Frontal cortex (tissue), 4 donors: Measurements from ENCODE around the gene NEDD4. TPM values are rescaled to one million over a fixed set of nuclear protein-coding genes. Genes with fewer than 3 reads are reported as not detected.
"Not testable (repeated sequence)": the region's sequence is repeated elsewhere in the genome, so short reads cannot be mapped to it uniquely, and the experiment has no call there.

Experiments used
- DNase-seq, 2 donors: peaks; one replicate each; pipeline ENCODE4 v3.0.0; 2012; ENCODE audit warnings: low spot score in 2 of 2
- FAIRE-seq: peaks from 2 replicates; lab custom pipeline; 2012; peaks lifted over from hg19 to GRCh38; lab: Jason Lieb, UNC
- total RNA-seq: library from RNA; depleted of rRNA; stranded (reverse); fragments of >200 nt; gene quantifications from one replicate; pipeline ENCODE4 v1.2.3, GENCODE V29; 2014
- donor health status: control.
- donor health status: control.
- donor health status: control.

NEDD4 gene
- total RNA-seq, 1 donor from 2014 or later, result 5.7 TPM

DNA sequence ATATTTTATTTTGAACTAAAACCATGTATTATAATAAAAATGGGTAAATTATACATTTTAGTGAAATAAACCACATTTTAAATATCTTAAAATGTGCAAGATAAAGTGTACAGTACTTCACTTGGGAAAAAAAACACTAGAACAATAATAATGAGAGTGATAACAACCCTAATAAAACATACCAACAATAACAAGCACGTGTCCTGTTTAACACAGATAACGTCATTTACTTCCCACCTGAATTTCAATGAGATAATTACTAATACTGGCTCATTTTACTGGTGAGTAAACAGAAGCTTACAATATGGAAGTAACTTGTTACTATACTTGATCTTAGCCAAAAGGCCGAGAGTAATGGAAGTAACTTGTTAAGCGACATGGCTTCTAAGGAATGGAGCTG is 140.3 kb downstream of the NEDD4 start:
- no peak for FAIRE-seq
- DNase-seq, result no peak

DNA sequence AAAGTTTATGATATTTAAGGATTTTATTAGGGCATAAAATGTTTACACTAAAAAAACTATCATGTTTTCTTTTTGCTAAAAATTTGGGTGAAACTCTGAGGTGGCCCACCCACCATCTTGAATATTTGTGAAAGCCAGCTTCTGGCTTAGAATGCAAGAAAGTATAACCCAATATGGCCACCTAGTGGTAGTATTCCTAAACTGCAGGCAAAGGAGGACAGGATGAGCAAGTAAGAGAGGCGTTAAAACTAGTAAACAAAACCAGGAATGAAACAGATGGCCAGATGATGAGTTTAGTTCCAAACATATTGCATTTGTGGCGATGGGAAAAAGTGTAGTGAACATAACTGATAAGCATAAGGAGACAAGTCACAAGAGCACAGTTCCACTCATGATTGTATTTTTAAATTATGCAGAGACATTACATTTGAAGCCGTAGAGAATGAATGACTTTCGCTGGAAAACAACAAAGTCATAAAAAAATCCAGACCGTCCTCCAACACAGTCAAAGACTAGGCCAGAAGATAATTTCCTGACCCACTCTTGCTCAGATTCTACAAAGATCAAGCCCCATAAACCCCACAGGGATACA is 147.2 kb downstream of the NEDD4 start:
- DNase-seq, result peak; percentile 12 to 45

DNA sequence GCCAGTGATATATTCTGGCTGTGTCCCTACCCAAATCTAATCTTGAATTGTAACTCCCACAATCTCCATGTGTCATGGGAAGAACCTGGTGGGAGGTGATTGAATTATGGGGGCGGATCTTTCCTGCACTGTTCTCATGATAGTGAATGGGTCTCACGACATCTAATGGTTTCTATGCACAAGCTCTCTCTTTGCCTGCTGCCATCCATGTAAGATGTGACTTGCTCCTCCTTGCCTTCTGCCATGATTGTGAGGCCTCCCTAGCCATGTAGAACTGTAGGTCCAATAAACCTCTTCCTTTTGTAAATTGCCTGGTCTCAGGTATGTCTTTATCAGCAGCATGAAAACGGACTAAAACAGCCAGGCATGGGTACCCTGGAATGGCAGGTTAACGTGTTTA is 150.5 kb downstream of the NEDD4 start:
- not testable (repeated sequence) for DNase-seq, FAIRE-seq

More for the DNA sequence above, 147.2 kb downstream of the NEDD4 start:
- FAIRE-seq, result peak; percentile 84

DNA sequence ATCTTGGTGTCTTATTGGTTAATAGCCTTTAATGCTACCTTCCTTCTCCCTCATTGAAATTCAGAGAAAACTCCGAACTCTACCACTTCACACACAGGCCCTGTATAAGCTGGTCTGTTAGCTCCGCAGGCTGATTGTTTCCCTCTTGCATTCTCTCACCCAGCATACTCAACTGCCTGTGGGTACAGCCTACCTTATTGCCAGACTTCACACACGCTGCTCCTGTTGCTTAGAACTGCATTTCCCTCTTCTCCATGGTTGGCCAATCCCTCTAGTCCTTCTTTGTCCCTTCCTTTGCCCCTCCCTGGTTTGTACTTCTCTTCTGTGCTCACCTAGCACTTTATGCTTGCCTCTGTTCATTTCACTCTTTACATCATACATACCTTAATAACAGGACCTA is 157.5 kb downstream of the NEDD4 start:
- DNase-seq (no peak), FAIRE-seq (no peak)

DNA sequence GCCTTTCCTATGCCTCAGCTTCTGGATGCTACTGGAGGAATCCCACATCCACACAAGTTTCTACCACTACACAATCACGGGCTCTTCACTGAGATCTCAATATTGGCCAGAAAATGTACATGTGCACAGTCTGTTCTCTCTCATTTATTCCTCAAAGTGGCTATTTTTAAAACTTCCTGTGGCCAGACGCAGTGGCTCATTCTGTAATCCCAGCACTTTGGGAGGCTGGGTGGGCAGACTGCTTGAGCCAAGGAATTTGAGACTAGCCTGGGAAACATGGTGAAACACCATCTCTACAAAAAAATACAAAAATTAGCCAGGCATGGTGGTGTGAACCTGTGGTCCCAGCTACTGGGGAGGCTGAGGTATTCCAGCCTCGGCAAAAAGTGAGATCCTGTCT is 159.1 kb downstream of the NEDD4 start:
- FAIRE-seq (no peak), DNase-seq (no peak)

DNA sequence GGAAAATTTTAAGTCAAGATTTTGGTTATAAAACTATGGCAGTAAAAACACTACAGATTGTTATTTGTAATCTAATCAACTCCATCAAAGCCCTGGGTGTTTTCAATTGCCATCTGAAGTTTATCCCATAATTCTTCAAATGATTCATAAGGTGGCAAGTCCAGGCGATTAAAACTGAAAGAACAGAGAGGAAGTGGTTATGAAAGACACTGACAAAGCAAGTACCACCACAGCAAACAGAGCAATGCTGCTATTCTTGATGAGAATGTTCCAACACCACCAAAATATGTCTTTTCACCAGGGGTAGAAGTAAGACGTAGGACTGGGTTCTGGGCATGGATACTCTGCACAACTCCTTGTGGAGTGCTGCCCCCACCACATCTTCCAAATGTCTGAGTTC is 163.6 kb downstream of the NEDD4 start:
- DNase-seq (no peak), FAIRE-seq (no peak)

DNA sequence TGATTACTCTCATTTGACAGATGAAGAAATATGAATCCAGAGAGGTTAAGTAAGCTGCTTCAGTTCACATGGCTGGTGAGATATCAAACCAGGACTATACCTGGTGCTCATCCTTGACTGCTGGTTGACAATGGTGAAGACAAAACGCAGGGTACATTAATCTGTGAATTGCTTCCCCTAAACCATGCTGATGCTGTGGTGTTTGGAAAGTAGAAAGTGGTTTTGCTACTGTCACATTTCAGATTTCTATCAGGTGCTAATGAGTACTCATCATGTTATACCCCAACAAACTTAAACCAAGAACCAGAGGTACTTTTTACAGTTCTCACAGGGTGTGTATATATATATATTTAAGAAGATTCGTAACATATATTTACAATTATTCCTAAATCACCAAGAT is 165.5 kb downstream of the NEDD4 start:
- DNase-seq, result no peak
- FAIRE-seq, result no peak

DNA sequence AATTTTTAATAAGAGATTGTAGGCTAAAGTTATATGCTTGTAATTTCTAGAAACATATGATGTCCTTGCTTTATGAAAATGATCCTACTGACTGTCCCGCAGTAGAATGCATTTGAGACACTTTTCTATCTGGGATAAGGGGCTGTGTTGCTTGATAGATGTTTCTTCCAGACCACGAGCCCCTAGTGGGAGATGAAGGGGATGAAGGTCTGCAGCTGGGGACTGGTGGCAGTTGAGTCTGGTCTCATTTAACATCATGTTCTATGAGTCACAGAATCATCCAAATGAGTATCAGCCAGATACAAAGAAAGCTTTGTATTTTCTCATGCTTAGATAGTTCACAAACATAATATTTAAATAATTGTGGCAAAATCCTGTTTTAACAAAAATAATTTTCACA is 166.2 kb downstream of the NEDD4 start:
- DNase-seq (no peak), FAIRE-seq (no peak)

DNA sequence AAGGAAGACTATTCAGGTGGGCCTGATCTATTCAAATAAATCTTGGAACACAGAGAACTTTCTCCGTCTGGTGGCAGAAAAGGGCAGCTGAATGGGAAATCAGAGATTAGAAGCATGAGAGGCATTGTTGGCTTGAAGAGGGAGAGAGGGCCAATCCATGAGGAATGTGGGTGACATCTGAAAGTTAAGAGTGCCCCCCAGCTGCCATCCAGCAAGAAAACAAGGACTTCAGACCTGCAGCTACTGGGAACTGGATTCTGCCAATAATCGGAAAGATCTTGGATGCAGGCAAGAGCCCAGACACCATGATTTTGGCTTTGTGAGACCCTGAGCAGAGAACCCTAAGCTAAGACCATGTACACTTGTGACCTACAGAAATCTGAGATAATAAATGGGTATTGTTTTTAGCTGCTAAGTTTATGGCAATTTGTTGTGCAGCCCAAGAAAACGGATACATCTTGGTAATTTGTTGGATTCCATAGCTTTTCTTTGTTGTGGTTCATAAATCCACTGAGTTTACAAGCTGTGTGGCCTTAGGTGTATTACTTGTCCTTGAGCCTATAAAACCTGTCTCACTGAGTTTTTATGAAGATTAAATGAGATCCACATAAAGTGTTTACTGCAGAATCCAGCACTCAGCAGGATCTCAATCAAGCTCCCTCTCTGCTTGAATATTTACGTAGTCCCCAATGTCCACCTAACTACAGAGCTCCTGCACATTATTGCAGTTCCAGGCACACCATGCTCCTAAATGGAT is 168.4 kb downstream of the NEDD4 start:
- DNase-seq, result no peak

DNA sequence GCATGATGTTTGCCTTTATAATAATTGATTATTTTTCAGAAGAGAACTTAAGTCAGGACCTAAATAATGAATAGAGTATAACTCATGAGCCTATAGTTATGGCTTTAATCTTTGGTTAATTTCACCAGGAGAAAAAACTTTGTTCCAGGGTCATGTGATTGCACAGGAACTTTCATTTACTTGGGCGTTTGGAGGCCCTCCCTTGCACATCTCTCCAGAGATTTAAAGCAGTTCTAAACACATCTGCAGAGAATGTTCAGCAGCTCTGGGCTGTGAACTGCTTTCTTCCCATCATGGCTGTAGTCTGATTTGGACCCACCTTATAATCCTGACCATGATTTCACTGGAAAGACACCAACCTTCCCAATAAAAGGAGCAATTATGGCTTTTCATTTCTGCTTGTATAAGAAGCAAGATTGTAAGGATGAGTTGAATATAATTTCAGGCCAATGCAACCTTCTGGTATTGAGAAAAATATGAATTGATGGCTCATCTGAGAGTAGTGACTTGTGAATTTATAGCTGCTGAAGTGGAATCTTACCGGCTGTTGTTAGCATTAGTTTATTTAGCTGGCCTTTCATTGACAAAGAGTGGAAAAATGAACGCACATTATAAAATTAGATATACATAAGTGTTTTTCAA is 169.6 kb downstream of the NEDD4 start:
- DNase-seq (no peak), FAIRE-seq (no peak)

More for the DNA sequence above, 168.4 kb downstream of the NEDD4 start:
- no peak for FAIRE-seq

DNA sequence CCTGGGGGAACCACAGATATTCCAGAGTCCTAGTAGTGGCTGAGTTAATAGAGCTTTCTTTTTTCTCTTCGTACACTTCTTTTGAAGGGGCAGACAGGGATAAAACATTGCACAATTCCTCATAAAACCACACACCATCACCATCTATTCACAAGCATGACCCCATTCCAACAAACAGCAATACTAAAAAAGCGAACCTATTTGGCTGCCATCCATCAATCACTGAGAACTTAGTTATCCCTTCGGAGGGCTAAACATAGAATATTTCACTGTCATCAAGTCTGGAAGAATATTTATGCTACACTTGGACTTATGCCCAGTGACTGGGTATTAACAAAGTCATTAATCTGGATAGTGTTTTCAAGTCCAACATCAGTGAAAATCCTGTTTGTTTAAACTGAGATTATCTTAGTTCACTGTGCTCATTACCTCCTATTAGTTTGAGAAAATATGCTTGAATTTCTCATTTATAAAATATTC is 170.2 kb downstream of the NEDD4 start:
- DNase-seq (no peak), FAIRE-seq (no peak)

DNA sequence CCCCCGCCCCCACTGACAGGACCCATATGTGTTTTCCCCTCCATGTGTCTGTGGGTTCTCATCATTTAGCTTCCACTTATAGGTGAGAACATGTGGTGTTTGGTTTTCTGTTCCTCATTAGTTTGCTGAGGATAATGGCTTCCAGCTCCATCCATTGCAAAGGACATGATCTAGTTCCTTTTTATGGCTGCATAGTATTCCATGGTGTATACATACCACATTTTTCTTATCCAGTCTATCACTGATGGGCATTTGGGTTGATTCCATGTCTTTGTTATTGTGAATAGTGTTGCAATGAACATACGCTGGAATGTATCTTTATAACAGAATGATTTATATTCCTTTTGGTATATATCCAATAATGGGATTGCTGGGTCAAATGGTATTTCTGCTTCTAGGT is 171.7 kb downstream of the NEDD4 start:
- FAIRE-seq, DNase-seq: not testable (repeated sequence)

DNA sequence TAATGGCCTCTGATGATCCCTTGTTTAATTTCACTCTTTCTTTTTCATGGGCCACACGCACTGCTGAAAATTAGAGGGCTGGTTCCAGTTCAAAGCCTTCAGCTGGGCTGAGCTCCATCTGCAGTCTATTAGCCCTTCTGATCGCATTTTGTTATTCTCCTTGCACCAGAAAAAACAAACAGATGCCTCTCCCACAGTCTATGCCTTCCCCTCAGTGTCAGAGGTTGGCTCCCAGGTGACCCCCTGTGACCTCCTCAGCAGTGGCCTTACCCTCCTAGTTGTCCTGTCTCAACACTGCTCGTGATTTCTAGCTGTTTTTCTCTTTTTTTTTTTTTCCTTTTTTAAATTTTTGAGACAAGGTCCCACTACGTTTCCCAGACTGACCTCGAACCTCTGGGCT is 173.4 kb downstream of the NEDD4 start:
- DNase-seq (no peak), FAIRE-seq (no peak)

DNA sequence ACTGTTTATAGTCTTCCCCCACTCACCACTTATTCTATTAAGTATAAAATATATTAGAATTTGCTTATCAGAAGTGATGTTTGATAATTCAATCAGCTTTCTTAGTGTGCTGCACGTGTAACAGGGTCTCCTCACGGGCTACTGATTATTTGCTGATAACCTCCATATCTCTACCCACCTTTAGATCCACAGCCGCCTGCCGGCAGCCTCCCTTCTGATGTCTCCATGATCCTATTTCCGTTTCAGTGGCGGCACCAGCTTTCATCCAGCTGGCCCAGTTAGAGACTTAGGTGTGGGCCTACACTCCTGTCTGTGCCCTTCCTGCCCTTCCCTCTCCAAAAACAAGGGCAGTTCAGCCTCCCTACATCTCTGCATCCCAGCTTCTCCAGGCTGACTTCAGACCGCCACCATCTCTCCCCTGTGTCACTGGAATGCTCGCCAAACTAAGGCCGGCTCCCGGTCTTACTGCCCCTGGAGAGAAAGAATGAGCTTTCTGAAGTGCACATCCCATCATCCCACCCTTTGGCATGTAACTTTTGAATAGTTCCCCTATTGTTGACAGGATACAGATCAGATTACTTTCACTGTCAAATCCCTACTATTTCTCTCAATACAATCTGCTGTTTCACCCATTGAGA is 173.9 kb downstream of the NEDD4 start:
- FAIRE-seq, result no peak

DNA sequence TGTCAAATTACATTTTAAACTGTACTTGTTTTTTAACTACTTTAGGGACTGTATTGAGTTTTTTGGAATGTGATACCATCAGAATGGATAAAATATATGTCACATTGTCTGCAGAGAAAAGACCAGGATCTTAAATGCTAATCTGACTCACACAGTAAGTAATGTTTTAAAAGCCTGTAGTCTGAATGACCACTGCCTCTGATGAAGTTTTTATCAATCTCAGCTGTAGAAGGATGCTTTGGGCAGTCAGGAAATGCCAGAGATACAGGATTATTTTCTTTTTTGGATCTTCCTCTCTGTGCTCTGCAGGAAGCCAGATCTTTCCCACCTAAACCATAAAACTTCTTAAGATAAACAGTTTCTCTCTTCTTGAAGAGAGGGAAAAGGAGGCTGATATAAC is 177.4 kb downstream of the NEDD4 start:
- no peak for DNase-seq
- no peak for FAIRE-seq

More for the DNA sequence above, 173.9 kb downstream of the NEDD4 start:
- no peak for DNase-seq

DNA sequence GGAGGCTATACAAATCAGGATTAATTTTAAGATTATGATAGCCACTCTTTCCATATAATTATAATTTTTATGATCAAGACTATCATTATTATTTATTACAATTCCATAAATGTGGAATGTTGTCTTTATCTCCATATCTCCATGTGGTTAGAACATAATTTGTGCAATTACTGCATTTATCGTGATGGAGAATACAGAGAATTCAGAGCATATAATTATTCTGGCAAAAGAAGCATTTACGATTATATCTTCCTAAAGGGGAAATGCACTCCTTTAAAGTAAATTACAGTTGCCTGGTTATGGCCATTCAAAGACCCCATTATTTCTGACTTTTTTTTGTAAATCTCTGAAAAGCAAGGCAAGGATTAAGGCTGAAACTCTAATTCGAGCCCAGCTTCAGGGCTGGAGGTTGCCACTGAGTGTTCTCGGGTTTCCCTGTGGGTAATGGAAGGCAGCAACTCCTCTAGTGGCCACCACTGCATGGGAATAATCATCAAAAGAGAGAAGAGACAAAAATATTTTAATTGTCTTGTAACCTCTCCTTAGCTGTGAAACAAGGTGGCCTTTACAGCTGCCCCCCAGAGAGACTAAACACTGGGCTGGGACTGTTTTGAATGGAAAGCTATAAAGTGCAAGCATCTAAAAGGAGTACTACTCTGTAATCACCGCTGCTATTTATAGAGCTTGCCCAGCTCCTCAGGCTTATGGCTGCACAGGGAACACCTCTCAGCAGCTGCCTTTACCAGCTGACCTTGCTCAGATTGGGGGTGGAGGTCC is 190.6 kb downstream of the NEDD4 start:
- FAIRE-seq (no peak), DNase-seq (no peak)

DNA sequence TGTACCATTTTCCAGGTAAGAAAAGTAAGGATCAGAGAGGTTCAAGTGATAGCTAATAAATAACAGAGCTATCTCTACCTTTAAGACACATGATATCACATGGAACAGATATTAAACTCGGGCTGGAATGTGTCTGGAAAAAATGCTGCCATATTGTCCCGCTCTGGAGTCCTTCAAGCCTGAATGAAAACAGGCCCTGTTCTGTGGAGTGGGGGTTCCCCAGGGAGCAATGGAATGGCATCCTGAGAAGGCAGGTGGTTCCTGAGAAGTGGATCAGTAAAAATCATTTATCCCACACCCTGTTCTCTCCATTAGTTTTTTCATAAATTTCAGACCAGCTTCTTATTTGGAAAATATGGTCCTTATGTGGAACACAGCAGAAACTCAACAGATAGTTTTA is 193.2 kb downstream of the NEDD4 start:
- no peak for DNase-seq
- no peak for FAIRE-seq

DNA sequence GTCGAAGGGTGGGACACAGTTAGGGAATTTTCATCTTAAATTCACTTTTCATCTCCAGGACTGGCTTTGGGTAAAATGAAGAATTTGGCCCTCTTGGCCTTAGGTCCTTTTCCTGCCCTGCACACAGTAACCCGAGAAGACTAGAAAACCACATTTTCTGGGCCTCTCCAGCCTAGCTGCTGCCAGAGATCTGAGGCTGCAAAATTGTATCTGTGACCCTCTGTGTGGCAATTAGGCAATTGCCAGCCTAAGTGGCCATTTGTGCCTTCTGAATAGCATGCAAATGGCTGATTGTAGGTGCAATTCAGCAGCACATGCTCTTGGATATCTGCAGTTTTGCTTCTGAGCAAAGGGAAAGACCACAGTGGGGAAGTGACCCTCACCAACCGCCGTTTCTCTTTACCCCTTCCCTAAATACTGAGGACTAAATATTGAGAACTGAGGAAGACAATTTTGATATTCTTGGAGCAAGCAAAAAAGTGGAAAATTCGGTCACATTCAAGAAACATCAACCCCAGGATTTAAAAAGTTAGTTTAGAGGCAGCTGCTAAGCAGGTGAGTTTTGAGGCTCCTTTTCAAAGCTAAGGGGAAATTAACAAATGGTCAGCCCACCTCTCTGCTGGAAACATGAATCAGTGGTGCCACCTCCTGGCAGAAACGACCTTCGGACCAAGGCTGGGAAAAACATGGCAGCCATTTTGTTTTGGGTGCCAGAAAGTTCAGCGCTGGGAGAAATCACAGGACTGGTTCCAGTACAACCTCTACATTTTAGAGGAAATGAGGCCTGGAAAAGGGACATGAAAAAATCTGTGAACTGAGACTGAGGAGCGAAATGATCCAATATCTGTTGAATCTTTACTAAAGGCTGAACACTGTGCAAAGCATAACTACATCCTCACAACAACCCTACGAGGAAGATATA is 193.9 kb downstream of the NEDD4 start:
- FAIRE-seq, result no peak
- peak; percentile 10 to 25 for DNase-seq
